K562 (cell line): ENCODE data around the gene TYROBP. TPM values are rescaled to one million over a fixed set of nuclear protein-coding genes. Genes with fewer than 3 reads are reported as not detected.

ENCODE experiments used
- ATAC-seq: fragments of 200-7000 bp; cut with Tn5 transposase; 3 replicates; pipeline ENCODE4 v1.9.1; 2020; ENCODE audit warnings: moderate library complexity
- BruUV-seq: library from RNA; stranded (reverse); fragments of 400-500 nt; replicated peaks from 2 replicates; lab custom pipeline; 2021; lab: Mats Ljungman, UMichigan
- CTCF ChIA-PET: fragments of 300-600 bp; formaldehyde crosslinking; extraction: SDS; loops from one replicate; lab custom pipeline; 2021; ENCODE audit warnings: low intra/inter-chr PET ratio; lab: Yijun Ruan, JAX
- POLR2A ChIA-PET: fragments of 300-600, 350-650 bp; sonication (Branson Sonifier 250); formaldehyde crosslinking; extraction: SDS; loops from one replicate; lab custom pipeline; 2021; ENCODE audit warnings: antibody characterized with exemption, inconsistent platforms; lab: Yijun Ruan, JAX
- DNase-seq, 4 experiments: peaks; one replicate each; pipeline versions ENCODE4 v3.0.0 to v3.0.0-alpha.2; 2011 to 2018; ENCODE audit warnings: low spot score in 3 of 4, mixed read lengths in 3 of 4; ENCODE audit errors: extremely low read depth in 1 of 4
- FAIRE-seq: peaks from 2 replicates; lab custom pipeline; 2011; peaks lifted over from hg19 to GRCh38; lab: Jason Lieb, UNC
- H2AFZ ChIP-seq: 2 replicates; pipeline ENCODE4 v1.6.0; 2011; ENCODE audit warnings: low read depth, low read length, control low read depth, inconsistent platforms
- H3K27ac ChIP-seq: fragments of 200-600 bp; 3 replicates; pipeline ENCODE4 v1.8.0; 2011; ENCODE audit warnings: low read depth, mild to moderate bottlenecking, control low read depth, inconsistent platforms, low read length, moderate library complexity, mixed read lengths; ENCODE audit errors: extremely low read depth
- H3K27me3 ChIP-seq, 2 experiments: fragments of 300-600 bp in 1 of 2; 2 replicates in 1 of 2; 3 replicates in 1 of 2; pipeline versions ENCODE4 v1.6.0 to v1.8.0; 2011; ENCODE audit warnings: inconsistent platforms in 2 of 2, low read length in 2 of 2, mild to moderate bottlenecking in 1 of 2, mixed read lengths in 1 of 2, moderate library complexity in 1 of 2; ENCODE audit not compliant: control insufficient read depth in 2 of 2, insufficient read depth in 2 of 2
- H3K36me3 ChIP-seq: fragments of 300-600 bp; 3 replicates; pipeline ENCODE4 v1.8.0; 2011; ENCODE audit warnings: mild to moderate bottlenecking, low read length, inconsistent platforms; ENCODE audit not compliant: control insufficient read depth, insufficient read depth
- H3K4me1 ChIP-seq, 2 experiments: fragments of 200-600 bp in 1 of 2; replicated peaks in 1 of 2; 2 replicates in 1 of 2; 3 replicates in 1 of 2; pipeline versions ENCODE4 v1.5.1 to v1.8.0; 2011; ENCODE audit warnings: inconsistent platforms in 2 of 2, low read length in 2 of 2, mild to moderate bottlenecking in 1 of 2, mixed read lengths in 1 of 2, moderate library complexity in 1 of 2; ENCODE audit not compliant: control insufficient read depth in 2 of 2, insufficient read depth in 2 of 2
- H3K4me2 ChIP-seq: 2 replicates; pipeline ENCODE4 v1.6.1; 2011; ENCODE audit warnings: low read length, control low read depth, inconsistent platforms, mixed read lengths; ENCODE audit not compliant: insufficient read depth
- H3K4me3 ChIP-seq: fragments of 200-600 bp; sonication (generic), shearing (Covaris generic); 2 replicates; pipeline ENCODE4 v1.5.1; 2016; ENCODE audit warnings: control low read depth, inconsistent platforms
- H3K79me2 ChIP-seq: fragments of 200-600 bp; 3 replicates; pipeline ENCODE4 v1.8.0; 2011; ENCODE audit warnings: low read length, inconsistent platforms; ENCODE audit not compliant: control insufficient read depth, insufficient read depth
- H3K9ac ChIP-seq, 2 experiments: 2 replicates each; pipeline versions ENCODE4 v1.6.0 to v1.6.1; 2011; ENCODE audit warnings: low read depth in 2 of 2, low read length in 2 of 2, control low read depth in 1 of 2, inconsistent platforms in 1 of 2, mild to moderate bottlenecking in 1 of 2, mixed read lengths in 1 of 2; ENCODE audit not compliant: insufficient read depth in 1 of 2
- H3K9me1 ChIP-seq: one replicate; pipeline ENCODE4 v1.6.0; 2011; ENCODE audit warnings: inconsistent platforms, mild to moderate bottlenecking, low read length, moderate library complexity; ENCODE audit not compliant: control insufficient read depth, insufficient read depth
- H3K9me3 ChIP-seq: replicated peaks from 2 replicates; pipeline ENCODE4 v1.5.1; 2011; ENCODE audit warnings: low read depth, low read length, inconsistent platforms; ENCODE audit not compliant: control insufficient read depth, insufficient read depth
- H4K20me1 ChIP-seq: replicated peaks from 2 replicates; pipeline ENCODE4 v1.6.1; 2011; ENCODE audit warnings: low read length, inconsistent platforms, mixed read lengths; ENCODE audit not compliant: control insufficient read depth, insufficient read depth
- ARHGAP35 ChIP-seq: fragments of 450-650 bp; IDR thresholded peaks from 2 replicates; pipeline ENCODE4 v1.6.1; 2018; ENCODE audit not compliant: partially characterized antibody
- ELF2 ChIP-seq: fragments of 250-450 bp; sonication (Bioruptor Pico); IDR thresholded peaks from 2 replicates; pipeline ENCODE4 v1.5.0; 2021; ENCODE audit warnings: mild to moderate bottlenecking
- HDAC8 ChIP-seq: fragments of 450-650 bp; IDR thresholded peaks from 2 replicates; pipeline ENCODE4 v1.6.1; 2016; ENCODE audit warnings: mild to moderate bottlenecking, missing genetic modification characterization, moderate library complexity, missing compliant biosample characterization
- NBN ChIP-seq: fragments of 450-650 bp; IDR thresholded peaks from 2 replicates; pipeline ENCODE4 v1.6.1; 2016; ENCODE audit warnings: low read depth, mild to moderate bottlenecking
- NFE2L1 ChIP-seq: fragments of 450-650 bp; IDR thresholded peaks from 2 replicates; pipeline ENCODE4 v1.6.1; 2016; ENCODE audit warnings: missing genetic modification characterization, low read depth, mild to moderate bottlenecking, missing compliant biosample characterization, moderate library complexity, borderline replicate concordance
- NR1H2 ChIP-seq: sonication (generic); formaldehyde crosslinking; IDR thresholded peaks from 2 replicates; pipeline ENCODE4 v1.4.0; 2020; ENCODE audit warnings: mild to moderate bottlenecking, missing genetic modification reagents
- PPARD ChIP-seq: fragments of 250-450 bp; sonication (Bioruptor Pico); IDR thresholded peaks from 2 replicates; pipeline ENCODE4 v1.8.0; 2022; ENCODE audit warnings: inconsistent platforms, mild to moderate bottlenecking, moderate library complexity
- RHOXF2B ChIP-seq: fragments of 250-450 bp; sonication (Bioruptor Pico); conservative IDR thresholded peaks from 2 replicates; pipeline ENCODE4 v1.5.1; 2021
- SIX5 ChIP-seq, 2 experiments: IDR thresholded peaks; 2 replicates each; pipeline ENCODE4 v1.6.1; 2011; ENCODE audit warnings: low read length in 2 of 2, borderline replicate concordance in 1 of 2, low read depth in 1 of 2, mild to moderate bottlenecking in 1 of 2, moderate library complexity in 1 of 2; ENCODE audit not compliant: insufficient read depth in 1 of 2
- SMAD4 ChIP-seq: fragments of 250-450 bp; sonication (Bioruptor Pico); conservative IDR thresholded peaks from 2 replicates; pipeline ENCODE4 v1.8.0; 2021; ENCODE audit warnings: inconsistent platforms, mild to moderate bottlenecking, moderate library complexity
- TSC22D4 ChIP-seq: fragments of 450-650 bp; IDR thresholded peaks from 2 replicates; pipeline ENCODE4 v1.6.1; 2016; ENCODE audit warnings: missing genetic modification characterization, missing biosample characterization, control low read depth
- XRCC4 ChIP-seq: IDR thresholded peaks from one replicate; pipeline ENCODE4 v1.6.1; 2011; ENCODE audit not compliant: insufficient read depth, insufficient read length; ENCODE audit errors: extremely low read depth
- ZNF174 ChIP-seq: fragments of 250-450 bp; sonication (Bioruptor Pico); IDR thresholded peaks from 2 replicates; pipeline ENCODE4 v1.4.0; 2020; ENCODE audit warnings: mild to moderate bottlenecking
- ZNF280B ChIP-seq: fragments of 250-450 bp; sonication (Bioruptor Pico); IDR thresholded peaks from 2 replicates; pipeline ENCODE4 v1.5.1; 2021; ENCODE audit warnings: mild to moderate bottlenecking
- ZNF282 ChIP-seq: sonication (generic); formaldehyde crosslinking; IDR thresholded peaks from 2 replicates; pipeline ENCODE4 v1.8.1; 2023; ENCODE audit warnings: missing genetic modification reagents
- WGBS: fragments of 100-300 bp; shearing (Covaris generic); methylation state at CpG from one replicate; pipeline ENCODE4 v1.1.6; 2016; ENCODE audit warnings: low coverage, mixed read lengths; ENCODE audit not compliant: insufficient coverage; ENCODE audit errors: missing lambda C conversion rate; 5-methylcytosine and 5-hydroxymethylcytosine counted together
- in situ Hi-C: fragments of 300-500 bp; cut with MboI; formaldehyde crosslinking; loops from 4 replicates; pipeline ENCODE4 v1.15.0; 2018; ENCODE audit warnings: inconsistent platforms, mixed read lengths
- intact Hi-C: fragments of 100-400 bp; cut with micrococcal nuclease; formaldehyde crosslinking; loops from 2 replicates; pipeline ENCODE4 v1.14.2; 2022
- polyA plus RNA-seq, 8 experiments: library from polyadenylated mRNA; depleted of rRNA in 4 of 8; stranded (reverse) in 5 of 8; unstranded in 3 of 8; fragments of >200 nt; fragmentation: Nextera tagmentation in 2 of 8; fragmentation: Illumina TruSeq in 1 of 8; extraction: Ambion mirVana in 2 of 8; extraction: Trizol in 1 of 8; gene quantifications; 2 replicates each; pipeline versions ENCODE4 v1.2.1 to v1.2.3, GENCODE V29; 2011 to 2014; ENCODE audit warnings: inconsistent platforms in 1 of 8, missing spikeins in 1 of 8
- total RNA-seq, 7 experiments: library from RNA; depleted of rRNA in 6 of 7; stranded (reverse); fragments of >200 nt in 6 of 7; fragmentation: Illumina TruSeq in 2 of 7; extraction: Trizol in 2 of 7; gene quantifications; 2 replicates each; pipeline versions ENCODE4 v1.2.1 to v1.2.3, GENCODE V29; 2011 to 2021; ENCODE audit warnings: low replicate concordance in 1 of 7
- TF ChIP-seq, protein P1 (sequence below): sonication (generic); formaldehyde crosslinking; IDR thresholded peaks from 2 replicates; pipeline ENCODE4 v1.8.0; 2022; ENCODE audit warnings: mild to moderate bottlenecking, missing genetic modification reagents, borderline replicate concordance
- TF ChIP-seq, protein P2 (sequence below): fragments of 250-450 bp; sonication (Bioruptor Pico); IDR thresholded peaks from 2 replicates; pipeline ENCODE4 v1.8.0; 2022; ENCODE audit warnings: moderate library complexity, mild to moderate bottlenecking, inconsistent platforms

TYROBP gene
- total and polyA plus RNA-seq, 9 of the 15 experiments (the other 6 are each of a cell fraction or from before 2014, with no cell fraction given) = 0.72 to 8.2 (median 2.4) TPM

GRCh38 chr19:35939307-35940077, 31.4 kb upstream of the TYROBP start:
- no TSS peak for BruUV-seq
- no peak overlapping the region for H3K27ac ChIP-seq
- no peak overlapping the region for H3K4me2 ChIP-seq
- H3K9ac ChIP-seq = no peak overlapping the region
- in situ Hi-C loops (no loop called here), intact Hi-C loops (loop anchor here (10.0 kb wide), 1 partner anchor 115 kb away; no protein-coding TSS in a partner anchor)
- peaks cover 0 to 27% of the 10 kb centered on the region in 2 experiments; a peak in 3 of 5 replicates for H3K4me1 ChIP-seq
- ATAC-seq = no peak
- DNase-seq = no peak
- H3K36me3 ChIP-seq = no peaks in the 10 kb centered on the region
- no peak overlapping the region for H3K4me3 ChIP-seq
- H3K9me3 ChIP-seq = no peaks in the 10 kb centered on the region
- 34% methylated on average over 35 of the region's 55 CpGs for WGBS
- H3K27me3 ChIP-seq = peaks cover 41 to 84% of the 10 kb centered on the region in 2 experiments
- FAIRE-seq = no peak
- H3K79me2 ChIP-seq = no peaks in the 10 kb centered on the region
- H2AFZ ChIP-seq = no peak overlapping the region
- POLR2A ChIA-PET = no interaction called here
- H4K20me1 ChIP-seq = peaks cover 11% of the 10 kb centered on the region; the same call in 1 of the 2 replicates
- CTCF ChIA-PET = no interaction called here
- no peaks in the 10 kb centered on the region for H3K9me1 ChIP-seq
- TF ChIP-seq, protein P1, sequence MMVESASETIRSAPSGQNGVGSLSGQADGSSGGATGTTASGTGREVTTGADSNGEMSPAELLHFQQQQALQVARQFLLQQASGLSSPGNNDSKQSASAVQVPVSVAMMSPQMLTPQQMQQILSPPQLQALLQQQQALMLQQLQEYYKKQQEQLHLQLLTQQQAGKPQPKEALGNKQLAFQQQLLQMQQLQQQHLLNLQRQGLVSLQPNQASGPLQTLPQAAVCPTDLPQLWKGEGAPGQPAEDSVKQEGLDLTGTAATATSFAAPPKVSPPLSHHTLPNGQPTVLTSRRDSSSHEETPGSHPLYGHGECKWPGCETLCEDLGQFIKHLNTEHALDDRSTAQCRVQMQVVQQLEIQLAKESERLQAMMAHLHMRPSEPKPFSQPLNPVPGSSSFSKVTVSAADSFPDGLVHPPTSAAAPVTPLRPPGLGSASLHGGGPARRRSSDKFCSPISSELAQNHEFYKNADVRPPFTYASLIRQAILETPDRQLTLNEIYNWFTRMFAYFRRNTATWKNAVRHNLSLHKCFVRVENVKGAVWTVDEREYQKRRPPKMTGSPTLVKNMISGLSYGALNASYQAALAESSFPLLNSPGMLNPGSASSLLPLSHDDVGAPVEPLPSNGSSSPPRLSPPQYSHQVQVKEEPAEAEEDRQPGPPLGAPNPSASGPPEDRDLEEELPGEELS (CRISPR knock-in tag) = no peak
- TF ChIP-seq, protein P2, sequence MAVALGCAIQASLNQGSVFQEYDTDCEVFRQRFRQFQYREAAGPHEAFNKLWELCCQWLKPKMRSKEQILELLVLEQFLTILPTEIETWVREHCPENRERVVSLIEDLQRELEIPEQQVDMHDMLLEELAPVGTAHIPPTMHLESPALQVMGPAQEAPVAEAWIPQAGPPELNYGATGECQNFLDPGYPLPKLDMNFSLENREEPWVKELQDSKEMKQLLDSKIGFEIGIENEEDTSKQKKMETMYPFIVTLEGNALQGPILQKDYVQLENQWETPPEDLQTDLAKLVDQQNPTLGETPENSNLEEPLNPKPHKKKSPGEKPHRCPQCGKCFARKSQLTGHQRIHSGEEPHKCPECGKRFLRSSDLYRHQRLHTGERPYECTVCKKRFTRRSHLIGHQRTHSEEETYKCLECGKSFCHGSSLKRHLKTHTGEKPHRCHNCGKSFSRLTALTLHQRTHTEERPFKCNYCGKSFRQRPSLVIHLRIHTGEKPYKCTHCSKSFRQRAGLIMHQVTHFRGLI = no peak
- TF ChIP-seq RHOXF2B (CRISPR knock-in tag) (no peak), ELF2 (no peak), NR1H2 (no peak), NBN (no peak), HDAC8 (tag) (no peak), SIX5 (IDR thresholded peaks at IDR 0.05; ENCODE audit: borderline replicate concordance in 1 of 2, insufficient read depth in 1 of 2, low read depth in 1 of 2, low read length in 2 of 2) (no peak), TSC22D4 (tag) (no peak), ZNF280B (CRISPR knock-in tag) (no peak), PPARD (CRISPR knock-in tag) (no peak), ARHGAP35 (no peak), XRCC4 (no peak), NFE2L1 (tag) (no peak), ZNF174 (CRISPR knock-in tag) (no peak), ZNF282 (no peak), SMAD4 (no peak)
